LNCaP clone FGC (cell line): ENCODE results near the gene PPP4R1.

Experiments
- DNase-seq: peaks from one replicate; pipeline ENCODE4 v3.0.0-alpha.2; 2011; ENCODE audit warnings: low read depth
- H3K4me3 ChIP-seq: 2 replicates; pipeline ENCODE4 v1.5.1; 2011; ENCODE audit warnings: mild to moderate bottlenecking, low read depth, low read length, control low read depth
- TF ChIP-seq, protein P1 (sequence below): IDR thresholded peaks from 2 replicates; pipeline ENCODE4 v1.5.1; 2012; ENCODE audit warnings: mild to moderate bottlenecking; ENCODE audit not compliant: control insufficient read depth, insufficient read depth; ENCODE audit errors: extremely low read depth

The PPP4R1 gene

GRCh38 chr18:9539938-9540337 is 74.4 kb downstream of the PPP4R1 start:
- H3K4me3 ChIP-seq = no peak overlapping the region
- TF ChIP-seq, protein P1, sequence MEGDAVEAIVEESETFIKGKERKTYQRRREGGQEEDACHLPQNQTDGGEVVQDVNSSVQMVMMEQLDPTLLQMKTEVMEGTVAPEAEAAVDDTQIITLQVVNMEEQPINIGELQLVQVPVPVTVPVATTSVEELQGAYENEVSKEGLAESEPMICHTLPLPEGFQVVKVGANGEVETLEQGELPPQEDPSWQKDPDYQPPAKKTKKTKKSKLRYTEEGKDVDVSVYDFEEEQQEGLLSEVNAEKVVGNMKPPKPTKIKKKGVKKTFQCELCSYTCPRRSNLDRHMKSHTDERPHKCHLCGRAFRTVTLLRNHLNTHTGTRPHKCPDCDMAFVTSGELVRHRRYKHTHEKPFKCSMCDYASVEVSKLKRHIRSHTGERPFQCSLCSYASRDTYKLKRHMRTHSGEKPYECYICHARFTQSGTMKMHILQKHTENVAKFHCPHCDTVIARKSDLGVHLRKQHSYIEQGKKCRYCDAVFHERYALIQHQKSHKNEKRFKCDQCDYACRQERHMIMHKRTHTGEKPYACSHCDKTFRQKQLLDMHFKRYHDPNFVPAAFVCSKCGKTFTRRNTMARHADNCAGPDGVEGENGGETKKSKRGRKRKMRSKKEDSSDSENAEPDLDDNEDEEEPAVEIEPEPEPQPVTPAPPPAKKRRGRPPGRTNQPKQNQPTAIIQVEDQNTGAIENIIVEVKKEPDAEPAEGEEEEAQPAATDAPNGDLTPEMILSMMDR = no peak
- no peak for DNase-seq

GRCh38 chr18:9539283-9539682 is 75.1 kb downstream of the PPP4R1 start:
- no peak for DNase-seq
- no peak overlapping the region for H3K4me3 ChIP-seq
- TF ChIP-seq, protein P1 = no peak

- no peak for DNase-seq
- TF ChIP-seq, protein P1 = no peak
- H3K4me3 ChIP-seq = no peak overlapping the region
These were observed 76.7 kb downstream of the PPP4R1 start for GRCh38 chr18:9537677-9538076.

GRCh38 chr18:9536354-9537152 is 77.8 kb downstream of the PPP4R1 start:
- DNase-seq = no peak
- H3K4me3 ChIP-seq = no peak overlapping the region
- TF ChIP-seq, protein P1 = no peak

DNA sequence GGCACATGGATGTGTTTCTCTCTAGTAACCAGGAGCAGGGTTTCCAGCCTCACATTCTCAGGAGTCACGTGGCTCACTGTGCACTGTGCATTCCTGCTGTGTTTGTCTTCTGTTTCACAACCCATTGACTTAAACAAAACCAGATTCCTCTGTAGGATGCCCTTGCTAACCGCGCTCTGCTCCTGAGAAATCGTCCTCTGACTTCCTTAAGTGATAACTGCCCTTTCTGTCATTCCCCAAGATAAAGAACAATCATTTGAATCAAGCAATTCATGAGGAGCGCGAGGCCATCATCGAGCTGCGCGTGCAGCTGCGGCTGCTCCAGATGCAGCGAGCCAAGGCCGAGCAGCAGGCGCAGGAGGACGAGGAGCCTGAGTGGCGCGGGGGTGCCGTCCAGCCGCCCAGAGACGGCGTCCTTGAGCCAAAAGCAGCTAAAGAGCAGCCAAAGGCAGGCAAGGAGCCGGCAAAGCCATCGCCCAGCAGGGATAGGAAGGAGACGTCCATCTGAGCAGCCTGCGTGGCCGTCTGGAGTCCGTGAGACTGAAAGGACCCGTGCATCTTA is 78.8 kb downstream of the PPP4R1 start:
- TF ChIP-seq, protein P1 = no peak
- H3K4me3 ChIP-seq = no peak overlapping the region
- DNase-seq = no peak

GRCh38 chr18:9534844-9535243 is 79.5 kb downstream of the PPP4R1 start:
- TF ChIP-seq, protein P1 = no peak
- no peak overlapping the region for H3K4me3 ChIP-seq

More at GRCh38 chr18:9534844-9535243, 79.5 kb downstream of the PPP4R1 start:
- DNase-seq = no peak
